Left kidney (tissue), 2 donors: ENCODE measurements around the gene CRY2. TPM values are rescaled to one million over a fixed set of nuclear protein-coding genes. Genes with fewer than 3 reads are reported as not detected.
"Not testable (repeated sequence)": the region's sequence is repeated elsewhere in the genome, so short reads cannot be mapped to it uniquely, and the experiment has no call there.

Source experiments
- DNase-seq: peaks from one replicate; pipeline ENCODE4 v3.0.0-alpha.2; 2013
- polyA plus RNA-seq: library from polyadenylated mRNA; unstranded; fragments of 120-200 nt; gene quantifications from one replicate; pipeline ENCODE4 v1.2.1, GENCODE V29; 2013; ENCODE audit not compliant: insufficient read length

The CRY2 gene
- polyA plus RNA-seq, 1 donor = 27.9 TPM

- no peak for DNase-seq
Measured at GRCh38 chr11:45810431-45811108, 36.7 kb upstream of the CRY2 start.

GRCh38 chr11:45811109-45811435, 36.2 kb upstream of the CRY2 start:
- DNase-seq = no peak

- no peak for DNase-seq
Measured at GRCh38 chr11:45811571-45812290, 35.5 kb upstream of the CRY2 start.

- DNase-seq = no peak
Measured at GRCh38 chr11:45812581-45813548, 34.4 kb upstream of the CRY2 start.

- no peak for DNase-seq
Measured at GRCh38 chr11:45815747-45816146, 31.5 kb upstream of the CRY2 start.

- no peak for DNase-seq
Measured at GRCh38 chr11:45816614-45817013, 30.7 kb upstream of the CRY2 start.

GRCh38 chr11:45817191-45817590, 30.1 kb upstream of the CRY2 start:
- DNase-seq = no peak

GRCh38 chr11:45818961-45819605, 28.2 kb upstream of the CRY2 start:
- no peak for DNase-seq

GRCh38 chr11:45820211-45820857, 26.9 kb upstream of the CRY2 start:
- no peak for DNase-seq

- DNase-seq = not testable (repeated sequence)
Measured at GRCh38 chr11:45826492-45826891, 20.8 kb upstream of the CRY2 start.

- no peak for DNase-seq
Measured at GRCh38 chr11:45827123-45827522, 20.2 kb upstream of the CRY2 start.

- DNase-seq = no peak
Measured at GRCh38 chr11:45828996-45829395, 18.3 kb upstream of the CRY2 start.

GRCh38 chr11:45830596-45830995, 16.7 kb upstream of the CRY2 start:
- no peak for DNase-seq

- DNase-seq = no peak
Measured at GRCh38 chr11:45832811-45833441, 14.3 kb upstream of the CRY2 start.

GRCh38 chr11:45833761-45834160, 13.5 kb upstream of the CRY2 start:
- DNase-seq = no peak

- no peak for DNase-seq
Measured at GRCh38 chr11:45834298-45834756, 12.9 kb upstream of the CRY2 start.

GRCh38 chr11:45839204-45839603, 8.1 kb upstream of the CRY2 start:
- no peak for DNase-seq

GRCh38 chr11:45840251-45840650, 7.0 kb upstream of the CRY2 start:
- DNase-seq = not testable (repeated sequence)

- peak; percentile 92 for DNase-seq
Measured at GRCh38 chr11:45843158-45843924, 3.9 kb upstream of the CRY2 start.
